GM23338 (cell line): ENCODE results near the gene DSCAML1. TPM values are rescaled to one million over a fixed set of nuclear protein-coding genes. Genes with fewer than 3 reads are reported as not detected.

Experiments used
- ATAC-seq: fragments of 200-7000 bp; cut with Tn5 transposase; 3 replicates; pipeline ENCODE4 v1.9.1; 2020
- DNase-seq: peaks from one replicate; pipeline ENCODE4 v3.0.0-alpha.2; 2015; ENCODE audit warnings: low spot score
- H2AFZ ChIP-seq: fragments of 200-600 bp; sonication (generic); 2 replicates; pipeline ENCODE4 v1.8.0; 2016; ENCODE audit warnings: antibody characterized with exemption, mild to moderate bottlenecking, moderate library complexity
- H3F3A ChIP-seq: fragments of 200-600 bp; sonication (generic); replicated peaks from 2 replicates; pipeline ENCODE4 v1.8.0; 2017; ENCODE audit warnings: antibody characterized with exemption, mixed run types, low read depth
- H3K27ac ChIP-seq: fragments of 200-600 bp; sonication (generic); 2 replicates; pipeline ENCODE4 v1.6.1; 2016; ENCODE audit warnings: low read depth
- H3K27me3 ChIP-seq: fragments of 200-600 bp; sonication (generic); 2 replicates; pipeline ENCODE4 v1.8.0; 2016; ENCODE audit warnings: mild to moderate bottlenecking, mixed run types, moderate library complexity; ENCODE audit not compliant: insufficient read depth
- H3K36me3 ChIP-seq: fragments of 200-600 bp; sonication (generic); 2 replicates; pipeline ENCODE4 v1.8.0; 2016; ENCODE audit warnings: mild to moderate bottlenecking; ENCODE audit not compliant: insufficient read depth
- H3K4me1 ChIP-seq: fragments of 200-600 bp; sonication (generic); 2 replicates; pipeline ENCODE4 v1.8.0; 2016; ENCODE audit warnings: mild to moderate bottlenecking, moderate library complexity; ENCODE audit not compliant: insufficient read depth
- H3K4me2 ChIP-seq: fragments of 200-600 bp; sonication (generic); 2 replicates; pipeline ENCODE4 v1.7.1; 2017; ENCODE audit warnings: mixed run types
- H3K4me3 ChIP-seq: fragments of 200-600 bp; sonication (generic); 2 replicates; pipeline ENCODE4 v1.6.1; 2016; ENCODE audit warnings: mixed run types
- H3K79me2 ChIP-seq: fragments of 200-600 bp; sonication (generic); replicated peaks from 2 replicates; pipeline ENCODE4 v1.8.0; 2017; ENCODE audit warnings: mild to moderate bottlenecking; ENCODE audit not compliant: insufficient read depth
- H3K9me2 ChIP-seq: fragments of 200-600 bp; sonication (generic); 2 replicates; pipeline ENCODE4 v1.8.0; 2017; ENCODE audit not compliant: insufficient read depth
- H4K20me1 ChIP-seq: fragments of 200-600 bp; sonication (generic); replicated peaks from 2 replicates; pipeline ENCODE4 v1.8.0; 2017; ENCODE audit warnings: mild to moderate bottlenecking; ENCODE audit not compliant: insufficient read depth
- H3K27ac Mint-ChIP-seq: 2 replicates; pipeline ENCODE4 v1.8.0; 2020; ENCODE audit warnings: inconsistent platforms, mild to moderate bottlenecking, moderate library complexity, mixed read lengths
- H3K27me3 Mint-ChIP-seq: 3 replicates; pipeline ENCODE4 v1.8.0; 2022; ENCODE audit warnings: low read depth, mild to moderate bottlenecking, moderate library complexity, mixed read lengths, inconsistent platforms; ENCODE audit not compliant: insufficient read depth, poor library complexity
- H3K36me3 Mint-ChIP-seq: 3 replicates; pipeline ENCODE4 v1.8.0; 2021; ENCODE audit warnings: low read depth, mild to moderate bottlenecking, inconsistent platforms, moderate library complexity, mixed read lengths
- H3K4me1 Mint-ChIP-seq: 3 replicates; pipeline ENCODE4 v1.8.0; 2020; ENCODE audit warnings: mild to moderate bottlenecking, inconsistent platforms, mixed read lengths
- H3K4me3 Mint-ChIP-seq: 3 replicates; pipeline ENCODE4 v1.8.0; 2021; ENCODE audit warnings: moderate library complexity, mild to moderate bottlenecking, inconsistent platforms, mixed read lengths
- H3K9me3 Mint-ChIP-seq: 3 replicates; pipeline ENCODE4 v1.8.0; 2020; ENCODE audit warnings: moderate library complexity, mild to moderate bottlenecking, inconsistent platforms, mixed read lengths
- CREB1 ChIP-seq: fragments of 250-450 bp; sonication (Bioruptor Pico); IDR thresholded peaks from 2 replicates; pipeline ENCODE4 v1.5.0; 2020; ENCODE audit warnings: low read depth, mild to moderate bottlenecking, moderate library complexity
- EZH2 ChIP-seq: fragments of 200-600 bp; sonication (generic); IDR thresholded peaks from one replicate; pipeline ENCODE4 v1.8.0; 2017; ENCODE audit warnings: antibody characterized with exemption, mild to moderate bottlenecking, low read depth; ENCODE audit not compliant: unreplicated experiment
- EZH2phosphoT487 ChIP-seq: fragments of 200-600 bp; sonication (generic); IDR thresholded peaks from one replicate; pipeline ENCODE4 v1.8.1; 2018; ENCODE audit warnings: antibody characterized with exemption; ENCODE audit not compliant: unreplicated experiment
- JUNB ChIP-seq: IDR thresholded peaks from one replicate; pipeline ENCODE4 v1.6.1; 2016; ENCODE audit warnings: antibody characterized with exemption; ENCODE audit not compliant: unreplicated experiment
- ZNF114 ChIP-seq: fragments of 250-450 bp; sonication (Bioruptor Pico); IDR thresholded peaks from 2 replicates; pipeline ENCODE4 v1.5.0; 2020; ENCODE audit warnings: mild to moderate bottlenecking, moderate library complexity
- polyA plus RNA-seq: library from polyadenylated mRNA; unstranded; fragments of >200 nt; fragmentation: Nextera tagmentation; extraction: Ambion mirVana; gene quantifications from 2 replicates; pipeline ENCODE4 v1.2.1, GENCODE V29; 2016
- total RNA-seq: library from RNA; depleted of rRNA; stranded (reverse); fragments of >200 nt; shearing (Covaris generic); gene quantifications from 2 replicates; pipeline ENCODE4 v1.2.3, GENCODE V29; 2014
- TF ChIP-seq, protein P1 (sequence below): fragments of 250-450 bp; sonication (Bioruptor Pico); IDR thresholded peaks from 2 replicates; pipeline ENCODE4 v1.5.0; 2020; ENCODE audit warnings: mild to moderate bottlenecking, moderate library complexity

DSCAML1 gene
- total and polyA plus RNA-seq, 2 experiments from 2014 or later = 0.17 TPM; not detected in 1

- H3K36me3 ChIP-seq = no peaks in the 10 kb centered on the region
- H3K36me3 Mint-ChIP-seq = no peaks in the 10 kb centered on the region
- H3K27me3 ChIP-seq = no peaks in the 10 kb centered on the region
- no peak overlapping the region for H3K27ac Mint-ChIP-seq
- no peaks in the 10 kb centered on the region for H3K79me2 ChIP-seq
- no peak overlapping the region for H3K4me2 ChIP-seq
- H3K4me1 Mint-ChIP-seq = peaks cover 18% of the 10 kb centered on the region
- no peak overlapping the region for H3K4me3 Mint-ChIP-seq
- H4K20me1 ChIP-seq = no peaks in the 10 kb centered on the region
- no peaks in the 10 kb centered on the region for H3K9me2 ChIP-seq
- H3F3A ChIP-seq = no peaks in the 10 kb centered on the region
- no peak overlapping the region for H3K4me3 ChIP-seq
- H2AFZ ChIP-seq = no peak overlapping the region
- H3K4me1 ChIP-seq = no peaks in the 10 kb centered on the region
- TF ChIP-seq EZH2 = no peak
- no peak for TF ChIP-seq CREB1
- TF ChIP-seq EZH2phosphoT487 = no peak
- TF ChIP-seq, protein P1, sequence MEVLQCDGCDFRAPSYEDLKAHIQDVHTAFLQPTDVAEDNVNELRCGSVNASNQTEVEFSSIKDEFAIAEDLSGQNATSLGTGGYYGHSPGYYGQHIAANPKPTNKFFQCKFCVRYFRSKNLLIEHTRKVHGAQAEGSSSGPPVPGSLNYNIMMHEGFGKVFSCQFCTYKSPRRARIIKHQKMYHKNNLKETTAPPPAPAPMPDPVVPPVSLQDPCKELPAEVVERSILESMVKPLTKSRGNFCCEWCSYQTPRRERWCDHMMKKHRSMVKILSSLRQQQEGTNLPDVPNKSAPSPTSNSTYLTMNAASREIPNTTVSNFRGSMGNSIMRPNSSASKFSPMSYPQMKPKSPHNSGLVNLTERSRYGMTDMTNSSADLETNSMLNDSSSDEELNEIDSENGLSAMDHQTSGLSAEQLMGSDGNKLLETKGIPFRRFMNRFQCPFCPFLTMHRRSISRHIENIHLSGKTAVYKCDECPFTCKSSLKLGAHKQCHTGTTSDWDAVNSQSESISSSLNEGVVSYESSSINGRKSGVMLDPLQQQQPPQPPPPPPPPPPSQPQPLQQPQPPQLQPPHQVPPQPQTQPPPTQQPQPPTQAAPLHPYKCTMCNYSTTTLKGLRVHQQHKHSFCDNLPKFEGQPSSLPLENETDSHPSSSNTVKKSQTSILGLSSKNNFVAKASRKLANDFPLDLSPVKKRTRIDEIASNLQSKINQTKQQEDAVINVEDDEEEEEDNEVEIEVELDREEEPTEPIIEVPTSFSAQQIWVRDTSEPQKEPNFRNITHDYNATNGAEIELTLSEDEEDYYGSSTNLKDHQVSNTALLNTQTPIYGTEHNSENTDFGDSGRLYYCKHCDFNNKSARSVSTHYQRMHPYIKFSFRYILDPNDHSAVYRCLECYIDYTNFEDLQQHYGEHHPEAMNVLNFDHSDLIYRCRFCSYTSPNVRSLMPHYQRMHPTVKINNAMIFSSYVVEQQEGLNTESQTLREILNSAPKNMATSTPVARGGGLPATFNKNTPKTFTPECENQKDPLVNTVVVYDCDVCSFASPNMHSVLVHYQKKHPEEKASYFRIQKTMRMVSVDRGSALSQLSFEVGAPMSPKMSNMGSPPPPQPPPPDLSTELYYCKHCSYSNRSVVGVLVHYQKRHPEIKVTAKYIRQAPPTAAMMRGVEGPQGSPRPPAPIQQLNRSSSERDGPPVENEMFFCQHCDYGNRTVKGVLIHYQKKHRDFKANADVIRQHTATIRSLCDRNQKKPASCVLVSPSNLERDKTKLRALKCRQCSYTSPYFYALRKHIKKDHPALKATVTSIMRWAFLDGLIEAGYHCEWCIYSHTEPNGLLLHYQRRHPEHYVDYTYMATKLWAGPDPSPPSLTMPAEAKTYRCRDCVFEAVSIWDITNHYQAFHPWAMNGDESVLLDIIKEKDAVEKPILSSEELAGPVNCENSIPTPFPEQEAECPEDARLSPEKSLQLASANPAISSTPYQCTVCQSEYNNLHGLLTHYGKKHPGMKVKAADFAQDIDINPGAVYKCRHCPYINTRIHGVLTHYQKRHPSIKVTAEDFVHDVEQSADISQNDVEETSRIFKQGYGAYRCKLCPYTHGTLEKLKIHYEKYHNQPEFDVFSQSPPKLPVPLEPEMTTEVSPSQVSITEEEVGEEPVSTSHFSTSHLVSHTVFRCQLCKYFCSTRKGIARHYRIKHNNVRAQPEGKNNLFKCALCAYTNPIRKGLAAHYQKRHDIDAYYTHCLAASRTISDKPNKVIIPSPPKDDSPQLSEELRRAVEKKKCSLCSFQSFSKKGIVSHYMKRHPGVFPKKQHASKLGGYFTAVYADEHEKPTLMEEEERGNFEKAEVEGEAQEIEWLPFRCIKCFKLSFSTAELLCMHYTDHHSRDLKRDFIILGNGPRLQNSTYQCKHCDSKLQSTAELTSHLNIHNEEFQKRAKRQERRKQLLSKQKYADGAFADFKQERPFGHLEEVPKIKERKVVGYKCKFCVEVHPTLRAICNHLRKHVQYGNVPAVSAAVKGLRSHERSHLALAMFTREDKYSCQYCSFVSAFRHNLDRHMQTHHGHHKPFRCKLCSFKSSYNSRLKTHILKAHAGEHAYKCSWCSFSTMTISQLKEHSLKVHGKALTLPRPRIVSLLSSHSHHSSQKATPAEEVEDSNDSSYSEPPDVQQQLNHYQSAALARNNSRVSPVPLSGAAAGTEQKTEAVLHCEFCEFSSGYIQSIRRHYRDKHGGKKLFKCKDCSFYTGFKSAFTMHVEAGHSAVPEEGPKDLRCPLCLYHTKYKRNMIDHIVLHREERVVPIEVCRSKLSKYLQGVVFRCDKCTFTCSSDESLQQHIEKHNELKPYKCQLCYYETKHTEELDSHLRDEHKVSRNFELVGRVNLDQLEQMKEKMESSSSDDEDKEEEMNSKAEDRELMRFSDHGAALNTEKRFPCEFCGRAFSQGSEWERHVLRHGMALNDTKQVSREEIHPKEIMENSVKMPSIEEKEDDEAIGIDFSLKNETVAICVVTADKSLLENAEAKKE (CRISPR knock-in tag) = no peak
- no peak for TF ChIP-seq ZNF114 (CRISPR knock-in tag)
- TF ChIP-seq JUNB = no peak
- no peak for ATAC-seq
- no peak overlapping the region for H3K27ac ChIP-seq
- peaks cover 2% of the 10 kb centered on the region for H3K27me3 Mint-ChIP-seq
- no peak for DNase-seq
- no peaks in the 10 kb centered on the region for H3K9me3 Mint-ChIP-seq
Measured at GRCh38 chr11:117836077-117836960, 39.3 kb upstream of the DSCAML1 start.
